Motor neuron (in vitro differentiated cells): ENCODE measurements around the gene GKN2. TPM values are rescaled to one million over a fixed set of nuclear protein-coding genes. Genes with fewer than 3 reads are reported as not detected.
"Not testable (repeated sequence)": the region's sequence is repeated elsewhere in the genome, so short reads cannot be mapped to it uniquely, and the experiment has no call there.

Source experiments
- ATAC-seq, 8 experiments: fragments of 200-7000 bp; cut with Tn5 transposase; replicated peaks in 6 of 8; 2 replicates each; pipeline ENCODE4 v1.8.0; 2021; ENCODE audit warnings: mild to moderate bottlenecking in 8 of 8, moderate library complexity in 8 of 8
- H3K27ac ChIP-seq, 2 donors: fragments of 250-450 bp; sonication (Bioruptor Pico); 2 replicates each; pipeline ENCODE4 v1.9.0; 2021; ENCODE audit warnings: antibody characterized with exemption in 2 of 2, mild to moderate bottlenecking in 2 of 2, moderate library complexity in 1 of 2
- H3K4me1 ChIP-seq, 2 donors: fragments of 250-450 bp; sonication (Bioruptor Pico); replicated peaks in 1 of 2; 2 replicates each; pipeline ENCODE4 v1.6.1; 2021; ENCODE audit warnings: antibody characterized with exemption in 2 of 2, mild to moderate bottlenecking in 2 of 2, moderate library complexity in 1 of 2
- H3K4me3 ChIP-seq, 5 donors: fragments of 250-450 bp; sonication (Bioruptor Pico); 2 replicates each; pipeline ENCODE4 v1.9.0; 2021; ENCODE audit warnings: antibody characterized with exemption in 5 of 5, mild to moderate bottlenecking in 5 of 5, moderate library complexity in 4 of 5
- WGBS, 10 experiments: fragments of 450-650 bp; shearing (Covaris generic); methylation state at CpG; one replicate each; pipeline ENCODE4 v1.0.0; 2022; 5-methylcytosine and 5-hydroxymethylcytosine counted together
- in situ Hi-C, 9 experiments: fragments of 400-800 bp; cut with MboI; loops; one replicate each; pipeline ENCODE4 v1.15.0; 2021; ENCODE audit warnings: low sequenced_read_pairs in 9 of 9, low pct_unique_long_range_greater_than_20kb in 2 of 9; ENCODE audit not compliant: unreplicated experiment in 9 of 9
- total RNA-seq, 8 experiments: library from RNA; unstranded; fragments of 300-600 nt; gene quantifications; 2 replicates each; pipeline versions ENCODE4 v1.2.3 to v1.2.4, GENCODE V29; 2022

Gene GKN2
- total RNA-seq, 8 experiments from 2014 or later, result 0.25 to 0.47 (median 0.27) TPM; not detected in 5

DNA sequence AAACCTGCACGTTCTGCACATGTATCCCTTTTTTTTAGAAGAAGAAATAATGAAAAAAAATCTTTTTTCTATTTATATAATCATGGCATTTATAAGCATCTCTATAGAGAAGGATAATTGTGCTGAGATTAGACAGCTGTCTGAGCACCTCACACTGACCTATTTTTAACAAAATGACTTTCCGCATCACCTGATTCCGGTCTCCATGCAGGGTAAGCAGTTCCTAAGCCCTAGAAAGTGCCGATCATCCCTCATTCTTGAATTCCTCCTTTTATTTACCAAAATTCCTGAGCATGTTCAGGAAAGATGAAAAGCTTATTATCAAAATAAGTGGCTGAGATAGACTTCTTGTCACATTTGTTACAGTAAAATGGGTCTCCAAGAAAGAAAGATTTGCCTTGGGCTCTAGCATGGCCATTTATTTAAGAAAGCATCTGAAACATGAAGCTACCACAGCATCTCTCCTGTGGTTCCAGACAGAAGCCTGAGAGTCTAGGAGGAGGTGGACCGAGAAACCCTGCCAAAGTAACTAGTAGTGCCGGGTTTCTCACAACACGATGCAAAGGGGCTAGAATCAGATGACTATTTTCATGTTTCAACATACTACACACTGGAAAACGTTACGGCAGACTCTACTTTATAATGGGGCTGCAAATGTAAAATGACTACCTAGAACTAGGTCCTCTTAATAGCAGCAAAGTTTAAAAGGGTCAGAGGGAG, 22.4 kb upstream of the GKN2 start:
- 44 to 96% (median 69%) methylated on average over 3 to 8 of the region's 9 CpGs for WGBS, 10 experiments
- Histone ChIP-seq H3K4me1 (no peaks in the 10 kb centered on the region), H3K4me3 (no peak overlapping the region), H3K27ac (no peak overlapping the region)
- in situ Hi-C loops, result no loop called here
- ATAC-seq, result no peak

DNA sequence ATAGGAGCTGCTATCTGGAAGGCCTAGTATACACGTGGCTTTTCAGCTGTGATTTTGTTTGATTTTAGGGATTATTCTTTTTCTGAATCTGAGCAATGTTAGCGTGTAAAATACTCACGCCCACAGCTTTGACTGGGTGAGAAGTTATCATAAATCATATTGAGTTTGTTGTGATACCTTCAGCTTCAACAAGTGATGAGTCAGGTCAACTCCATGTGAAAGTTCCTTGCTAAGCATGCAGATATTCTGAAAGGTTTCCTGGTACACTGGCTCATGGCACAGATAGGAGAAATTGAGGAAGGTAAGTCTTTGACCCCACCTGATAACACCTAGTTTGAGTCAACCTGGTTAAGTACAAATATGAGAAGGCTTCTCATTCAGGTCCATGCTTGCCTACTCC, 21.6 kb upstream of the GKN2 start, which contains the start of gene GKN1:
Gene GKN1, plus strand, starts transcription at position 386 of the 400 bp plus-strand sequence. CDS start 42 bp downstream, outside the sequence.
- in situ Hi-C loops, result no loop called here
- Histone ChIP-seq H3K4me1 (no peaks in the 10 kb centered on the region), H3K27ac (no peak within 1 kb of the TSS), H3K4me3 (no peak within 1 kb of the TSS)
- 33 to 67% (median 58%) methylated on average over 1 to 3 of the region's 3 CpGs; no CpG with 5 or more reads in 3 of the 10 experiments for WGBS, 10 experiments
- ATAC-seq, result no peak

DNA sequence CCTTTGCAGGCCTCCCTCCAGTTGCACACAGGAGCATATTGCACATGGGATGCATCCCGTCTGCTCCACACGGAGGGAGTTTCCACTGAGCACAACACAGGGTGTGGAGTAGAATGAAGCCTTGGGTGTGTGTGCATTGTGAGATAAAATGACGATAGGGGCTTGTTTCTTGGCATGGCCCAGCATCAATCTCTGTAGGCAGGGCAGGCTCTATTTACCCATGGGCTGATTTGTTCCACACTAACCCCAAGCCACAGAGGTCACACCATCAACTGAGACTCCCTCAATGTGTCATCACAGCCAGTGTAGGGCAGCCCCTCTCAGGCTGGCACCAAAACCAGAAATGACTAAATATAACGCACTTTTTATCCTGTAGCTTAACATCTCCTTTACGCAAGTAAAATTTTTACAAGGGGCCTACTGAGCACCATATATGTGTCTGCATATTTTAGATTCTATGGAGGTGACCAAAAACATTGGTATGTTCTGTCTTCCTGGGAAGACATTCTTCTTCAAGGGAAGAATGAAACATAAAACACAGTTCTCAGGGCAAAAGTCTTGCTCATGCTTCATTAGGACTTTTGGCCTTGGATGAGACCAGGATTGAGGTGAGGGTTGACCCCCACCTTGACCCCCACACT, 19.0 kb upstream of the GKN2 start:
- 0 to 100% (median 80%) methylated on average over 1 to 5 of the region's 5 CpGs; no CpG with 5 or more reads in 5 of the 10 experiments for WGBS, 10 experiments
- ATAC-seq, result peak in 2 of 8 experiments; percentile 95 to 98
- H3K27ac ChIP-seq, result no peak overlapping the region

DNA sequence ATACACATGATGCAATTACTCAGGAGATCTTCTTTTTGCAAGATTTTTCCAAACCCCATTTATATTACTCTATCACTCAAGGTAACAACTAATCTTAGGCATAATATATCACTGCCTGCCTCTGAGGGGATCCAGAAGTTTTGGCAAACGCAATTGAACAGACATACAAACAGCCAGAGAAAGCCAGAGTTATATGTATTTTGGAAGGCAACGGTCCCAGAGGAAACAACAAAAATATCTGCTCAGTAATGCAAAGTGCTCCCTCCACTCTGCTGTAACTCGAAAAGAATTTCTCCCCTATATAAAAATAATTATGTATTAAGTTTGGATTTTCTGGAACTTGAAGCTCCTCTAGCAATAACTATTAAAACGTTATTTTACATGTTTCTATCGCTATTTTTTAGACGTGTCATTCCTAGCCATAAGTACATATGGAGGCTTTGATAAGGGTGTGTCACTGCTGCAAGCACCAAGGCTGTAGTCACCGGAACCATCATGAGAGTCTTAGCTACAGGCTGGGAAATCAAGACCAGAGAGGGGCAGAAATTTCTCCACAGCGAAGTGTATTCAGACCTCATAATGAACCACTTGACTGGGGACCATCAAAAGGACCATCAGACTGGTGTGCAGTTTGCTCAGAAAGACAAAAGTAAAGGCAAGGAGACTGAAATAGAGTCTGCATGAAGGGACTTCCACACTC, 18.0 kb upstream of the GKN2 start:
- Histone ChIP-seq H3K4me1 (no peaks in the 10 kb centered on the region), H3K27ac (no peak overlapping the region), H3K4me3 (no peak overlapping the region)
- 47 to 100% (median 83%) methylated on average over 1 to 7 of the region's 8 CpGs; no CpG with 5 or more reads in 1 of the 10 experiments for WGBS, 10 experiments
- in situ Hi-C loops, result no loop called here
- ATAC-seq, result no peak

More for the DNA sequence above, 19.0 kb upstream of the GKN2 start:
- in situ Hi-C loops, result no loop called here
- Histone ChIP-seq H3K4me3 (no peak overlapping the region), H3K4me1 (no peaks in the 10 kb centered on the region)

DNA sequence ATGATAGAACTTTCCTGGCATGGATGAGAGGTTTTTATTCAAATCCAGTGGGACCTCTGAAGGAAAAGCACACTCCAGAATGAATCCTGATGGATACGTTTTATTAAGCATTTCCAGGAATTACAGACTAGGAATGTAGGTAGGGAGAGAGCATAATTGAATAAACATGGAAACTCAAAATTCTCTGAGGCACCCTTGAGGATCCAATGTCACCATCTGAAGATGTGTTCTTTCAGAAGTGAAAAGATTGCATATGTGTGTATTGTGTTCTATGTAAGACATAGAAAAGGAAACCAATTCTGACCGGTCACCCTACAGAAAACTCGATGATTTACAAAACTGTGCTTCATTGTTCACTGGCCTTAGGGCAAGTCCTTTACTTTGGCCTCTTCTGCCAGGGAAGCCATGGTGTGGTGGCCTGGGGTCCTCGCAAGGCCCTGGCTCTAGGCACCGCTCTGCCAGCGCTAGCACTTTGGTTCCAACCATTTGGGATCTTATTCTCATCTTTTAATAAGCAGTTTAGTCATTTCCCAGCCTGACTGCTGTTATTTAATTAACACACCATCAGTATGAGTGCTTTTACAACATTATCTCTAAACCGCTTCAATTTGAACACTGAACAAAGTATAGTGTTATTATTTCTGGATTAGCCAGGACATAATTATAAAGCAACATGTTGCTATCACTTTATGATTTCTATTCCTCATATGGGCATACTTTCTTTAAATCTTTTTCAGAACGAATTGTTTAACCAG, 17.2 kb upstream of the GKN2 start:
- H3K4me3 ChIP-seq, result no peak overlapping the region
- WGBS, 10 experiments, result 66 to 94% (median 74%) methylated on average over 2 to 8 of the region's 8 CpGs; no CpG with 5 or more reads in 1 of the 10 experiments

DNA sequence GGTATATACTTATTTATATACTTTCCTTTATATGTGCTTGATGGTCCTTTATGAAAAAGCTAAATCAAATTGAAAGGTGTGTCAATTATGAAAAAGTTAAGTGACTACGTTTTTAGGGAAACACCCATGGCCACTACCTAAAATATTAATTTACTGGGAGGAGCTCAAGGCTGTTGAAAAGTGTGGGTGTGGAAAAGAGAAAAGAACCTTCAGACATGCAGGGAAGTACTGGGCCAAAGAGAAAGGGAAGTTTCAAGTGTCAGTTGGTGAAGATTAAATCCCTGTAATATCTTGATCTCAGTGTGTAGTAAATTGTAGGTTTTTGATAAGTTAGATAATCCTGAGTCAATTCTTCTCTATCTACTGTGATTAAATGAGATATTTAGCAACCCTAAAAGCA, 15.5 kb upstream of the GKN2 start:
- H3K4me3 ChIP-seq, result no peak overlapping the region
- peak in 2 of 8 experiments; percentile 17 to 19 for ATAC-seq
- no peaks in the 10 kb centered on the region for H3K4me1 ChIP-seq
- no peak overlapping the region for H3K27ac ChIP-seq
- in situ Hi-C loops, result no loop called here
- 0 to 100% (median 58%) methylated on average over 1 of the region's 1 CpG; no CpG with 5 or more reads in 4 of the 10 experiments for WGBS, 10 experiments

More for the DNA sequence above, 17.2 kb upstream of the GKN2 start:
- no peak for ATAC-seq
- in situ Hi-C loops, result no loop called here
- H3K27ac ChIP-seq, result no peak overlapping the region
- no peaks in the 10 kb centered on the region for H3K4me1 ChIP-seq

DNA sequence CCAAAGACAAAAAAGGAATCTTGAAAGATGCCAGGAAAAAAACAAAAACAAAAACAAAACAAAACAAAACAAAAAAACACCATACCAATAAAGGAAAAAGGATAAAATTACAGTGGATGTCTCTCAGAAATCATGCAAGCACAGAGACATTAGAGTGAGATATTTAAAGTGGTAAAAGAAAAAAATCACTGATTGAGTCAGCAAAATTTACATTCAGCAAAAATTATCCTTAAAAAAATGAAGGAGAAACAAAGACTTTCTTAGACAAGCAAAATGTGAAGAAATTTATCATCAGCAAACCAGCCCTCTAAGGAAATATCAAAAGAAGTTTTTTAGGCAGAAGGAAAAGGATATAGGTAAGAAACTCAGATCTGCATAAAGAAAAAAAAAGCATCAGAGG, 11.6 kb upstream of the GKN2 start:
- Histone ChIP-seq H3K27ac (no peak overlapping the region), H3K4me3 (no peak overlapping the region), H3K4me1 (no peaks in the 10 kb centered on the region)
- no peak for ATAC-seq
- in situ Hi-C loops, result no loop called here

DNA sequence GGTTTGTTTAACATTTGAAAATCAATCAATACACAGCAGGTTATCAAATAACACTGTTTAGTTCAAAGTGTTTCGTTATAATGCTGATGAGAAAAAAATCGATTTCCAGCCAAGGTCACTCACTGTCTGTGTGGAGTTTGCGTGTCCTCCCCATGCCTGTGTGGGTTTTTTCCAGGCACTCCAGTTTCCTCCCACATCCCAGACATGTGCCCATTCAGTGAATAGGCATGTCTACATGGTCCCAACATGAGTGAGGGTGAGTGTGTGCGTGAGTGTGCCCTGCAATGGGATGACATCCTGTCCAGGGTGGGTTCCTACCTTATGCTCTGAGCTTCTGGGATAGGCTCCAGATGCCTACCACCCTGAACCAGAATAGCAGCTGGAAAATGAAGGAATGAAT, 8.7 kb upstream of the GKN2 start:
- Histone ChIP-seq H3K4me1 (no peaks in the 10 kb centered on the region), H3K4me3 (no peak overlapping the region), H3K27ac (no peak overlapping the region)
- ATAC-seq, result no peak
- in situ Hi-C loops, result no loop called here
- 67 to 96% (median 82%) methylated on average over 2 to 4 of the region's 4 CpGs; no CpG with 5 or more reads in 1 of the 10 experiments for WGBS, 10 experiments

DNA sequence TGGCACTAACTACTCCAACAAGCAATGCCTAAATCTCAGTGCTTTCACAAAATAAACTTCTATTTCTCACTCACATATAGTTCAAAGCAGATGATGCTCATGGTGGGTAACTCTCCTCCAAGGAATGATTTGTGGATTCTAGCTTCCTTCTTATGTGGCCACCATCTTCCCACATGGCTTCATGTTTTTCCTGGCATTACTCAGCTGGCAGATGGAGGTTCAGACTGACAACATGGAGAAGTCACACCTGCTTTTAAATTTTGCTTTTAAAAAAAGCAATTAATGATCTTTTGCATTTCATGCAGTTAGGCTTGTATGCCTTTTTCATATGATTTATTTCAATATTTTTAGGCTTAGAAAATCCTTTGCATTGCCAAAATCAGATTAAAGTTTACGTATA, 6.3 kb upstream of the GKN2 start:
- ATAC-seq, result no peak
- in situ Hi-C loops, result no loop called here
- H3K4me1 ChIP-seq, result no peaks in the 10 kb centered on the region
- WGBS, 10 experiments, result 45 to 100% (median 89%) methylated on average over 1 of the region's 1 CpG; no CpG with 5 or more reads in 1 of the 10 experiments
- H3K4me3 ChIP-seq, result no peak overlapping the region
- H3K27ac ChIP-seq, result no peak overlapping the region

DNA sequence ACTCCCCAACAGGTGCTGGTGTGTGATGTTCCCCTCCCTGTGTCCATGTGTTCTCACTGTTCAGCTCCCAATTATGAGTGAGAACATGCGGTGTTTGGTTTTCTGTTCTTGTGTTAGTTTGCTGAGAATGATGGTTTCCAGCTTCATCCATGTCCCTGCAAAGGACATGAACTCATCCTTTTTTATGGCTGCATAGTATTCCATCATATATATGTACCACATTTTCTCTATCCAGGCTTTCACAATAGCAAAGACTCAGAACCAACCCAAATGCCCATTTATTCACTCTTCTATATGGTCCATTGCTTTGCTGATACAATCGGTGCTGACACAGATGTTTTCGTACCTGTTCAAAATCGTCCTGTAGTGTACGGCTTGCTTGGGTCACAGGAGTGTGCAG, 2.7 kb upstream of the GKN2 start:
- in situ Hi-C loops, ATAC-seq, H3K4me3 ChIP-seq, H3K27ac ChIP-seq, H3K4me1 ChIP-seq: not testable (repeated sequence)
- WGBS, 10 experiments, result 71 to 100% (median 92%) methylated on average over 1 to 5 of the region's 5 CpGs

DNA sequence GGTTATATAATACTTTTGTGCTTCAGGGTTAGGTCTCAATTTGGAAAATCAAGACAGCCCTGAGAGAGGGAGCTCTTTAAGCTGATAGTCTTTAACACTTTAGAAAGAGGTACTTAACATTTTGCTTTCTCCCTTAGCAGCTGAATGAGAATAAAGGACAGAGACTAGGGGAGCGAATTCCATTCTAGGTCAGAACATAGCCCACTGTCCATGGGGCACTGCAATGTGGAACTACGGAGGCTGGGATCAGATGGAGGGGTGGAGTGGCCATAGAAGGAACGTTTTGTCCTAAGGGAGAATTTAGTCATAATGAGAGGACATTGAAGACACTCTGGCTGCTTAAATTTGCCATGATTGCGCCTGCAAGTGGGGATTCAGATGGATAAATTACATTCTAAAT, 794 bp downstream of the GKN2 start:
- ATAC-seq, result no peak
- in situ Hi-C loops, result no loop called here
- Histone ChIP-seq H3K27ac (no peak overlapping the region), H3K4me3 (no peak overlapping the region), H3K4me1 (no peaks in the 10 kb centered on the region)
- 14 to 74% (median 59%) methylated on average over 1 to 4 of the region's 4 CpGs; no CpG with 5 or more reads in 4 of the 10 experiments for WGBS, 10 experiments

DNA sequence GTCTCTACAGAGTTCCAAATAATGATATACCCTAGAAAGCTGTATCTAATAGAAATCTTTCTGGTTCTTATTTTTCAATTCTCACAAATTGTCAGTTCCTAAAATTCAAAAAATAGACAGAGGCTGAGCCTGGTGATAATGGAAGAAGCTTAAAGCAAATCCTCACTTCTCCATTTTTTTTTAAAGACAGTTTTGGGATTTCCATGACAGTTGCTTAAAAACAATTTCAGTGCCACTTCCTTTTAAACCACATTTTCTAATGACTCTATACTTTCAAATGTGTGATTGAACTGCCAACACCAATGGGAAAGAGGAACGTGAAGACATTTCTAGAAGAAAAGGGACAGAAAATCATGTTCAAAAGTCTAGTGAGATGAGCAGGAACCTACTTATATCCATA, 4.0 kb downstream of the GKN2 start:
- Histone ChIP-seq H3K4me1 (no peaks in the 10 kb centered on the region), H3K4me3 (no peak overlapping the region), H3K27ac (no peak overlapping the region)
- 33 to 100% (median 89%) methylated on average over 1 of the region's 1 CpG; no CpG with 5 or more reads in 1 of the 10 experiments for WGBS, 10 experiments
- in situ Hi-C loops, result loop anchor here in 2 of 9 experiments (10.0 to 25.0 kb wide), 2 partner anchors 356 to 364 kb away; no protein-coding TSS in a partner anchor
- ATAC-seq, result no peak
